Stimulated activated CD8-positive, alpha-beta memory T cell treated with anti-CD3 and anti-CD28 coated beads, Interleukin-4, amount 100 ng/mL, for 1 hour (primary cell): ENCODE results near the gene GLI2.

ENCODE experiments used
- DNase-seq, 2 donors: peaks; one replicate each; pipeline ENCODE4 v3.0.0-alpha.2; 2020; ENCODE audit warnings: low read depth in 2 of 2, low spot score in 1 of 2

Gene GLI2

DNA sequence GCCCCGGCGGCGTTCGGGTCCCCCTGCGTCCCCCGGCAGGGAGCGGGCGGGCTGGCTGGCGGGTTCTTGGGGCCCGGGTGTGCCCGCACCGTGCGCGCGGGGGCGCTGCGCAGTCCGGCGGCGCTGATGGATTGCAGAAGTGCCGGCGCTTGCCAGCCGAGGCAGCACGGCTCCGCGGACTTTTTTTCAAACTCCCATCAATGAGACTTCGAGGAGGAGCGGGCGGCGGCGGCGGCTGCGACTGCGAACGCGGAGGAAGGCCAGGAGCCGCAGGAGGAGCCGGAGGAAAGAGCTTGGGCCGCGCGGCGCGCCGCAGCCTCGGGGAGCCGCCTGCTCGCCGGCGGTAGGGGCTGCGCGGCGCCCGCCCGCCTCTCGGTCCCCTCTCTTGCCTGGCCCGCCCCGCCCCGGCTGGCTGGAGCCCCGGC is at the start of gene GLI2:
Gene GLI2 (plus strand): TSS at position 123 of the 425 bp plus-strand sequence. CDS start 61,453 bp downstream, outside the sequence.
- no peak for DNase-seq

- no peak for DNase-seq
Observed at GRCh38 chr2:120685974-120686297, 49.7 kb upstream of the GLI2 start.

- DNase-seq: no peak
Observed at GRCh38 chr2:120686511-120687168, 49.0 kb upstream of the GLI2 start.

GRCh38 chr2:120687210-120687609 is 48.5 kb upstream of the GLI2 start:
- no peak for DNase-seq

DNA sequence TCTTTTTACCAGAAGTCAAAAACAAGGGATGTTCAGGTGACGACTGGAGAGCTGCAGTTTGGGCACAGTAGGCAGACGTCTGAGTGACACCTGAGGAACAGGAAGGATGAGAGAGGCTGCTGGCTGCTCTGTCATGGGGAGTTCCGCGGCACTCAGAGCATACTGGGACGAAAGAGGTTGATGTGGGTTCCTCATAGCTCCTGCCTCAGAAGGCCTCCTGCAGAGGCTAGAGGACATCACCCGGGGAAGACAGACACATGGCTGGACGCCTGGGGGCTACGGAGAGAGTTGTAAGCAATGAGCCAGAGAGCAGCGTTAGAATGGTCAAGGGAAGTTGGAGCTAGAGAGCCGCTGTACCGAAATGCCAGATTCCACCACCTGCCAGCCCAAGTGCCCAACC is 45.1 kb upstream of the GLI2 start:
- no peak for DNase-seq

DNA sequence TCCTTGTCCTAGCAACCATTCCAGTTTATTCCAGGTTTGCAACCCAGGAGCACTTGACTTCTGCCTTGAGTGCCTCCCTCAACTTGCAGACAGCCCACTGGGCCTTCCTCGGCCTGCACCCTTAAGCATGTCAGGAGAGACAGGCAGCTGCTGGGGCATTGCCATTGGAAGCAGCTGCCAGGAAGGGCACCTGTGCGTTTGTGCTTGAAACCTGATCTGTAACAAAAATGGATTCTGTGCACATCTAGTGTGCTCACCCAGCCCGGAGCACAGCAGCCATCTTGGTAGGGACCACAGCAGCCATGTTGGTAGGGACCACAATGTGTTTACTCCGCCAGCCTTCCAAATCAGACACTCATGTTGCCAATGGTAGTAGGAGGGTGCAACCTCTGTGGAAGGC is 44.3 kb upstream of the GLI2 start:
- no peak for DNase-seq

GRCh38 chr2:120692691-120693090 is 43.0 kb upstream of the GLI2 start:
- DNase-seq: no peak

DNA sequence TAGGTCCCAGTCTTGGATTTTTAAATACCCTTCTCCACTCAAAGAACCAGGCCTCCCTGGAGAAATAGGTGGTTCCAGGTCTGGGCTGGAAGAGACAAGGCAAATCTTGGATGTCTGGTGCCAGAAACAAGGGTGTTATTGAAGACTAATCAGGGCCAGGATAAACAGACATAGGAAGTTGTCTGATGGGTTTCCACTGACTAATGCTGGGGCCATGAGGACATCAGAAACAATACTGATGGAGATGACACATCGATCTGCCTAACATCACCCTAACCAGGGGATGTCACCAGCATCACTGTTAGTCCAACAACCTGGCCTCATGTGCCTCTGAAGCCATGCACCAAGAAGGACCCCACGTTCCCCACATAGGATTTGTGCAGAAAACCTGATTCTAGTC is 42.5 kb upstream of the GLI2 start:
- DNase-seq: no peak

- no peak for DNase-seq
Observed at GRCh38 chr2:120694034-120694433, 41.6 kb upstream of the GLI2 start.

DNA sequence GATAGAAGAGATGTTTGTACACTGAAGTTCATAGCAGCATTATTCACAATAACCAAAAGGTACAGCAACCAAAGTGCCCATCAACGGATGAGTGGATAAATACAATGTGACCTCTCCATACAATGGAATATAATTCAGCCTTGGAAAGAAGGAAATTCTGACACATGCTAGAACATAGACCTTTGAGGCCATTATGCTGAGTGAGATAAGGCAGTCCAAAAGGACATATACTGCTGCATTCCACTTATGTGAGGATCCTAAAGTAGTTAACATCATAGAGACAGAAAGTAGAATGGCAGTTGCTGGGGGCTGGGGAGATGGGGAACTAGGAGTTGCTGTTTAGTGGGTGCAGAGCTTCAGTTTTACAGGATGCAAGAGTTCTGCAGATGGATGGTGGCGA is 38.2 kb upstream of the GLI2 start:
- DNase-seq: no peak

GRCh38 chr2:120699292-120699691 is 36.4 kb upstream of the GLI2 start:
- DNase-seq: no peak

GRCh38 chr2:120700659-120701058 is 35.0 kb upstream of the GLI2 start:
- no peak for DNase-seq

DNA sequence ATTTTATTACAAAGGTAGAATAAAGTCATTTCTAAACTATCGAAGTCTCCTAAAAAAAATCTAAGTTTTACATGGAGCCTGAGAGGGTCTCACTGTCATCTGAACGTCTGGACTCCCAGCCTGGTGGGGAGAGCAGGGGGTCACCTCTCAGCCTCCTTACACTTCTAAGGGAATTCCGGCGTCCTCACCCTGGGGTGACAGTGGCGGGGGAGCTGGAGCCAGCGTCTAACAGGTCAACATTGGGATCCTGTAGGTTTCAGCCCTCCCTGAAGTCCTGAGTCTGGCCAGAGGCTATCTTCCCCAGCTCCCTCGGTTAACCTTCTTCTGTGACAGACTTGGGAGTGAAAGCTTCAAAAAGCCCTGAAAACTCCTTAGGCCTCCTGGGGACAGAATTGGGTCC is 34.6 kb upstream of the GLI2 start:
- no peak for DNase-seq

- DNase-seq: no peak
Observed at GRCh38 chr2:120701499-120701898, 34.2 kb upstream of the GLI2 start.

GRCh38 chr2:120702061-120702460 is 33.6 kb upstream of the GLI2 start:
- no peak for DNase-seq

- no peak for DNase-seq
Observed at GRCh38 chr2:120702801-120703200, 32.9 kb upstream of the GLI2 start.

DNA sequence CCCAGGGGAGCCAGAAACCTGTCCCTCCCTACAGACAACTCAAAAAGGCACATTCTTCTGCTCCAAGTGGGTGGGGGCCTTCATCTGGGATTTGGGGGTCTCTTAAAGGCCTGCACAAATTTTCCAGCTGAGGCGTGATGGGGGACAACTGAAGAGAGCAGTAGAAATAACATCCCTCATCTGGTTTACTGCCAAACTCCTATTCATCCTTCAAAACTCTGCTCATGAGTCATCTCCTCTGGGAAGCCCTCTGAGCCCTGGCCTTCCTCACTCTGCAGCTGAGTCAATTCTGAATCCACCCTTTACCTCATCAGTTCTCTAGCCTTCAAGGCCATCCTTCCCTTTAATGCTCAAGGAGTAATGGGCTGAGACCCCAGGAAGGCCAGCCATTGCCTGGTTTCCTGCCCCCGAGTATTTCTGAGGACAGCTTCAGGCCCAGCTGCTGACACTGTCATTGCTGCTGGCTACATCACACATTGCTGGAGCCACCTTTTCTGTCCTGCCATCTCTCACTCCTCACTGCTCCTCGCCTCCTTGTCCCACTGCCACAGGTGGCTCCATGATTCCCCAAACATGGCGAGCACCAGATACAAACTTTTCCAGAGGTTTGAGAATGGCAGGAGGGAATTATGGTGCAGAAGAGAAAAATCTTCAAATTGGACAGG is 32.2 kb upstream of the GLI2 start:
- no peak for DNase-seq

DNA sequence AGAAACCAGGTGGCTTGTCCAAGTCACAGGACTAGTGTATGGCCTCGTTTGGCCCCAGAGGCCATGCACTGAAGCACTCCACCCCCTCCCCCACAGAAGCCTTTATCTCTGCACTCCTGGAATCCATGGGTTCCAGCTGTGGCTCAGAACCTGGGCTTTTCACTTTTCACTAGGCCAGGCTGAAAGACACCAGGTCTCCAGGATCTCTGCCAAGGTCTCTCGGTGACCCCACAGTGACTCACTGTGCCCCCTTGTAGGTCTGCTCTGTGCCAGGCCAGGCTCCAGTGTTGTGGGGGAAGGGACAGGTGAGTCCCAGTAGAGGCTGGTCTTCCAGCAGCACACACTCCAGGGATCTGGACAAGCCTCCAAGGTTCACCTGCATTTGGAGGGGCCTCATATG is 31.0 kb upstream of the GLI2 start:
- no peak for DNase-seq

- no peak for DNase-seq
Observed at GRCh38 chr2:120707816-120708215, 27.9 kb upstream of the GLI2 start.

DNA sequence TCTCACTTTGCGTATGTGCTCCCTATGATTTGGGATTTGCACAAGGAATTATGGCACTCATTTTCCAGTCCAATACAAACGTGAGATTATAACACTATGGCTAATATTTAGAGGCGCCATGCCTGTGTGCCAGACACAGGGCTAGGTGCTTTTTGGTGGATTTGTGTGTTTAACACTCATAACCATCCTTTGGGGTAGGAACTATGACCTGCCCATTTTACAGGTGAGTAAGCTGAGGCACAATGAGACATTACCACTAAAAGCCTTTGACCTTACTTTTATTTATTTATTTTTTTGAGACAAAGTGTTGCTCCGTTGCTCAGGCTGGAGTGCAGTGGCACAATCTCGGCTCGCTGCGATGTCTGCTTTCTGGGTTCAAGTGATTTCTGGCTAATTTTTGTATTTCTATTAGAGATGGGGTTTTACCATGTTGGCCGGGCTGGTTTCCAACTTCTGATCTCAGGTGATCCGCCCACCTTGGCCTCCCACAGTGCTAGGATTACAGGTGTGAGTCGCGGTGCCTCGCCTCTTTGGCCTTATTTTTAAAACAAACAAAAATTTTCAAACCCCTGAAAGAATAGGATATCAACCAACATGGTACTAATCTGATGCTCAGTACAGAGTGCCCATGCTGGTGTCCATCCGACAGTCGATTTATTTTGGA is 26.6 kb upstream of the GLI2 start:
- DNase-seq: no peak

DNA sequence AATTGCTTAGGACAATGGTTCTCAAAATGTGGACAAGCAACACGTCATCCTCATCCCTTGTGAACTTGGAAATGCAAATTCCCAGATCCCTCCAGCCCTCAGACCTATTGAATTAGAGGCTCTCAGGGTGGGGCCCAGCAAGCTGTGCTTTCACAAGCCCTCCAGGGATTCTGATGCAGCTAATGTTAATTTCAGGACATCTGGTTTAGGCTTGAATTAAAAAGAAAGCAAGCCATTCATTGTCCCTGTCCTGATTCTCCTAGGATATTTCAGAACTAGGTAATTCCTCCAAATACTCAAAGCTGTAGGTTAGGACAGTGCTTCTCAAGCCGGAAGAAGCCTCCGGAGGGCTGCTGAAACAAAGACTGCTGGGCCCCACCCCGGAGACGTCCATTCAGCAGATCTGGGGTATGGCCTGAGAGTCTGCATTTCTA is 26.0 kb upstream of the GLI2 start:
- no peak for DNase-seq

- DNase-seq: no peak
Observed at GRCh38 chr2:120710256-120710655, 25.4 kb upstream of the GLI2 start.

- DNase-seq: no peak
Observed at GRCh38 chr2:120711694-120712093, 24.0 kb upstream of the GLI2 start.
